ENCODE data around the gene KCNH1. TPM values are rescaled to one million over a fixed set of nuclear protein-coding genes. Genes with fewer than 3 reads are reported as not detected.

Gene KCNH1
- total and polyA plus RNA-seq, 2 experiments from 2014 or later, result 0.28 TPM; not detected in 1

- Mint-ChIP-seq H3K9me3 (no peaks in the 10 kb centered on the region; the same call in 2 of the 3 replicates), H3K27ac (no peak overlapping the region), H3K27me3 (ENCODE audit: insufficient read depth, low read depth, poor library complexity) (peaks cover 2% of the 10 kb centered on the region), H3K4me1 (no peaks in the 10 kb centered on the region), H3K36me3 (ENCODE audit: low read depth) (no peaks in the 10 kb centered on the region), H3K4me3 (no peak overlapping the region)
- Histone ChIP-seq H3K4me1 (ENCODE audit: insufficient read depth) (no peaks in the 10 kb centered on the region), H3K27ac (ENCODE audit: low read depth) (no peak overlapping the region), H3K9me2 (ENCODE audit: insufficient read depth) (no peaks in the 10 kb centered on the region), H3K4me3 (no peak overlapping the region), H3K4me2 (no peak overlapping the region), H3F3A (replicated peaks; ENCODE audit: low read depth) (no peaks in the 10 kb centered on the region), H3K79me2 (replicated peaks; ENCODE audit: insufficient read depth) (no peaks in the 10 kb centered on the region), H3K27me3 (ENCODE audit: insufficient read depth) (no peaks in the 10 kb centered on the region), H2AFZ (no peak overlapping the region), H3K36me3 (ENCODE audit: insufficient read depth) (no peaks in the 10 kb centered on the region), H4K20me1 (replicated peaks; ENCODE audit: insufficient read depth) (no peaks in the 10 kb centered on the region)
- ATAC-seq (no peak), DNase-seq (ENCODE audit: low spot score) (no peak)
- TF ChIP-seq EZH2phosphoT487 (IDR thresholded peaks at IDR 0.05; ENCODE audit: unreplicated experiment) (no peak), ZNF114 (CRISPR knock-in tag; IDR thresholded peaks at IDR 0.05) (no peak), NANOG (IDR thresholded peaks at IDR 0.05; ENCODE audit: borderline replicate concordance) (no peak), JUNB (IDR thresholded peaks at IDR 0.05; ENCODE audit: unreplicated experiment) (no peak), ZNF331 (CRISPR knock-in tag; IDR thresholded peaks at IDR 0.05; ENCODE audit: low read depth) (no peak), CREB1 (CRISPR knock-in tag; IDR thresholded peaks at IDR 0.05; ENCODE audit: low read depth) (no peak), STAT1 (IDR thresholded peaks at IDR 0.05; ENCODE audit: unreplicated experiment) (no peak), EZH2 (IDR thresholded peaks at IDR 0.05; ENCODE audit: low read depth, unreplicated experiment) (no peak), ZNF462 (CRISPR knock-in tag; IDR thresholded peaks at IDR 0.05) (no peak), POLR2AphosphoS5 (IDR thresholded peaks at IDR 0.05; ENCODE audit: low read depth) (no peak)
- TF ChIP-seq, protein P1, sequence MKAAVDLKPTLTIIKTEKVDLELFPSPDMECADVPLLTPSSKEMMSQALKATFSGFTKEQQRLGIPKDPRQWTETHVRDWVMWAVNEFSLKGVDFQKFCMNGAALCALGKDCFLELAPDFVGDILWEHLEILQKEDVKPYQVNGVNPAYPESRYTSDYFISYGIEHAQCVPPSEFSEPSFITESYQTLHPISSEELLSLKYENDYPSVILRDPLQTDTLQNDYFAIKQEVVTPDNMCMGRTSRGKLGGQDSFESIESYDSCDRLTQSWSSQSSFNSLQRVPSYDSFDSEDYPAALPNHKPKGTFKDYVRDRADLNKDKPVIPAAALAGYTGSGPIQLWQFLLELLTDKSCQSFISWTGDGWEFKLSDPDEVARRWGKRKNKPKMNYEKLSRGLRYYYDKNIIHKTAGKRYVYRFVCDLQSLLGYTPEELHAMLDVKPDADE (IDR thresholded peaks at IDR 0.05), result no peak
- TF ChIP-seq, protein P2, sequence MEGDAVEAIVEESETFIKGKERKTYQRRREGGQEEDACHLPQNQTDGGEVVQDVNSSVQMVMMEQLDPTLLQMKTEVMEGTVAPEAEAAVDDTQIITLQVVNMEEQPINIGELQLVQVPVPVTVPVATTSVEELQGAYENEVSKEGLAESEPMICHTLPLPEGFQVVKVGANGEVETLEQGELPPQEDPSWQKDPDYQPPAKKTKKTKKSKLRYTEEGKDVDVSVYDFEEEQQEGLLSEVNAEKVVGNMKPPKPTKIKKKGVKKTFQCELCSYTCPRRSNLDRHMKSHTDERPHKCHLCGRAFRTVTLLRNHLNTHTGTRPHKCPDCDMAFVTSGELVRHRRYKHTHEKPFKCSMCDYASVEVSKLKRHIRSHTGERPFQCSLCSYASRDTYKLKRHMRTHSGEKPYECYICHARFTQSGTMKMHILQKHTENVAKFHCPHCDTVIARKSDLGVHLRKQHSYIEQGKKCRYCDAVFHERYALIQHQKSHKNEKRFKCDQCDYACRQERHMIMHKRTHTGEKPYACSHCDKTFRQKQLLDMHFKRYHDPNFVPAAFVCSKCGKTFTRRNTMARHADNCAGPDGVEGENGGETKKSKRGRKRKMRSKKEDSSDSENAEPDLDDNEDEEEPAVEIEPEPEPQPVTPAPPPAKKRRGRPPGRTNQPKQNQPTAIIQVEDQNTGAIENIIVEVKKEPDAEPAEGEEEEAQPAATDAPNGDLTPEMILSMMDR (conservative IDR thresholded peaks at IDR 0.05; ENCODE audit: low read depth in 2 of 2), result no peak
- TF ChIP-seq, protein P3, sequence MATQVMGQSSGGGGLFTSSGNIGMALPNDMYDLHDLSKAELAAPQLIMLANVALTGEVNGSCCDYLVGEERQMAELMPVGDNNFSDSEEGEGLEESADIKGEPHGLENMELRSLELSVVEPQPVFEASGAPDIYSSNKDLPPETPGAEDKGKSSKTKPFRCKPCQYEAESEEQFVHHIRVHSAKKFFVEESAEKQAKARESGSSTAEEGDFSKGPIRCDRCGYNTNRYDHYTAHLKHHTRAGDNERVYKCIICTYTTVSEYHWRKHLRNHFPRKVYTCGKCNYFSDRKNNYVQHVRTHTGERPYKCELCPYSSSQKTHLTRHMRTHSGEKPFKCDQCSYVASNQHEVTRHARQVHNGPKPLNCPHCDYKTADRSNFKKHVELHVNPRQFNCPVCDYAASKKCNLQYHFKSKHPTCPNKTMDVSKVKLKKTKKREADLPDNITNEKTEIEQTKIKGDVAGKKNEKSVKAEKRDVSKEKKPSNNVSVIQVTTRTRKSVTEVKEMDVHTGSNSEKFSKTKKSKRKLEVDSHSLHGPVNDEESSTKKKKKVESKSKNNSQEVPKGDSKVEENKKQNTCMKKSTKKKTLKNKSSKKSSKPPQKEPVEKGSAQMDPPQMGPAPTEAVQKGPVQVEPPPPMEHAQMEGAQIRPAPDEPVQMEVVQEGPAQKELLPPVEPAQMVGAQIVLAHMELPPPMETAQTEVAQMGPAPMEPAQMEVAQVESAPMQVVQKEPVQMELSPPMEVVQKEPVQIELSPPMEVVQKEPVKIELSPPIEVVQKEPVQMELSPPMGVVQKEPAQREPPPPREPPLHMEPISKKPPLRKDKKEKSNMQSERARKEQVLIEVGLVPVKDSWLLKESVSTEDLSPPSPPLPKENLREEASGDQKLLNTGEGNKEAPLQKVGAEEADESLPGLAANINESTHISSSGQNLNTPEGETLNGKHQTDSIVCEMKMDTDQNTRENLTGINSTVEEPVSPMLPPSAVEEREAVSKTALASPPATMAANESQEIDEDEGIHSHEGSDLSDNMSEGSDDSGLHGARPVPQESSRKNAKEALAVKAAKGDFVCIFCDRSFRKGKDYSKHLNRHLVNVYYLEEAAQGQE (IDR thresholded peaks at IDR 0.05; ENCODE audit: unreplicated experiment), result no peak
These were observed 233.9 kb downstream of the KCNH1 start for GRCh38 chr1:210900079-210900478.

Data from GM23338 (cell line).